ENCODE results near the gene ADGRD1. TPM values are rescaled to one million over a fixed set of nuclear protein-coding genes. Genes with fewer than 3 reads are reported as not detected.

Gene ADGRD1
- total and polyA plus RNA-seq, 2 of the 8 experiments (the other 6 are each of a cell fraction or from before 2014, with no cell fraction given) = 0.36 to 0.48 TPM

DNA sequence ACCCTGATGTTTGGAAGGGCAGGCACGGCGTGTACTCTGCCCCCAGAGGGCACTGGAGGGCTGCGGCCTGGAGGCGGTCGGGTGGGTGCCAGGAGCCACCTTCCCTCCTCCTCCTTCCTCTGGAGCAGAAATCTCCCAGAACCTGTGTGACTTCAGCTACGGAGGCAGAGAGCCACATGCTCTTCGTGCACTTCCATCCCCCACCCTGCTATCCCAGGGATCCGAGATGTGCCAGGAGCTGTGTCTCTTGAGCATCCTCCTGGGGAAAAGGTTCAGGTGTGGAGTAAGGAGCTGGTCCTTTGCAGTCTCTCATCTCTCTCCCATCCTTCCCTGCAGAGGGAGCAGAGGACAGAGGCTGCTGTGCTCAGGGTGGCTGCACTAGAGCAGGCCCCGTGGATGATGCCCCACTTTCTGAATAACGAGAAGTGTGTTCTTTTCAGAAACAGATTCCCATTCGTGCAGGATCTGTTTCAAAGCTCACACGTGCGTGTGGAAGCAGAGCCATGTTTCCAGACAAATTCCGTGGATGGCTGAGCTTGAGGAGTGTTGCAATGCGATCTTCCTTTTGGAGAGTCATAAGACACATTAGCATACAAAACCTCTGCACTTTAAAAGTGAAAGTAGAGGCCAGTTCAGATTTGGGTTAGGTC lies 162.9 kb downstream of the ADGRD1 start (continued):
- no peak for TF ChIP-seq RBBP5 (IDR thresholded peaks at IDR 0.05; ENCODE audit: borderline replicate concordance, low read depth, low read length)
- TF ChIP-seq, protein P1, sequence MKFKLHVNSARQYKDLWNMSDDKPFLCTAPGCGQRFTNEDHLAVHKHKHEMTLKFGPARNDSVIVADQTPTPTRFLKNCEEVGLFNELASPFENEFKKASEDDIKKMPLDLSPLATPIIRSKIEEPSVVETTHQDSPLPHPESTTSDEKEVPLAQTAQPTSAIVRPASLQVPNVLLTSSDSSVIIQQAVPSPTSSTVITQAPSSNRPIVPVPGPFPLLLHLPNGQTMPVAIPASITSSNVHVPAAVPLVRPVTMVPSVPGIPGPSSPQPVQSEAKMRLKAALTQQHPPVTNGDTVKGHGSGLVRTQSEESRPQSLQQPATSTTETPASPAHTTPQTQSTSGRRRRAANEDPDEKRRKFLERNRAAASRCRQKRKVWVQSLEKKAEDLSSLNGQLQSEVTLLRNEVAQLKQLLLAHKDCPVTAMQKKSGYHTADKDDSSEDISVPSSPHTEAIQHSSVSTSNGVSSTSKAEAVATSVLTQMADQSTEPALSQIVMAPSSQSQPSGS (IDR thresholded peaks at IDR 0.05; ENCODE audit: low read length) = no peak
- no peak for TF ChIP-seq CREB1 (IDR thresholded peaks at IDR 0.05)
- TF ChIP-seq RAD21 (IDR thresholded peaks at IDR 0.05 in 1 of 2, conservative IDR thresholded peaks at IDR 0.05 in 1 of 2; ENCODE audit: low read depth in 2 of 2, low read length in 2 of 2) = peak; percentile 90 to 93
- no peak for TF ChIP-seq EP300 (IDR thresholded peaks at IDR 0.05; ENCODE audit: borderline replicate concordance in 1 of 2, low read depth in 2 of 2, low read length in 2 of 2)
- TF ChIP-seq SRF (IDR thresholded peaks at IDR 0.05; ENCODE audit: low read depth, low read length) = no peak
- no peak for TF ChIP-seq CBX5 (IDR thresholded peaks at IDR 0.05; ENCODE audit: low read depth, low read length)
- TF ChIP-seq SP4 (IDR thresholded peaks at IDR 0.05; ENCODE audit: low read length) = no peak
- TF ChIP-seq TEAD4 (IDR thresholded peaks at IDR 0.05; ENCODE audit: low read depth, low read length) = no peak
- TF ChIP-seq JUND (IDR thresholded peaks at IDR 0.05; ENCODE audit: low read length) = no peak
- no peak for TF ChIP-seq ZNF274 (IDR thresholded peaks at IDR 0.05; ENCODE audit: borderline replicate concordance, extremely low read depth, low read length)
- TF ChIP-seq RFX5 (IDR thresholded peaks at IDR 0.05; ENCODE audit: borderline replicate concordance, low read depth, low read length) = no peak
- TF ChIP-seq HDAC2 (IDR thresholded peaks at IDR 0.05; ENCODE audit: borderline replicate concordance in 1 of 2, low read depth in 2 of 2, low read length in 2 of 2) = no peak
- TF ChIP-seq CTBP2 (IDR thresholded peaks at IDR 0.05; ENCODE audit: borderline replicate concordance, insufficient read depth, insufficient read length, low read length) = no peak
- TF ChIP-seq SP2 (IDR thresholded peaks at IDR 0.05; ENCODE audit: low read length) = no peak
- TF ChIP-seq, protein P2, sequence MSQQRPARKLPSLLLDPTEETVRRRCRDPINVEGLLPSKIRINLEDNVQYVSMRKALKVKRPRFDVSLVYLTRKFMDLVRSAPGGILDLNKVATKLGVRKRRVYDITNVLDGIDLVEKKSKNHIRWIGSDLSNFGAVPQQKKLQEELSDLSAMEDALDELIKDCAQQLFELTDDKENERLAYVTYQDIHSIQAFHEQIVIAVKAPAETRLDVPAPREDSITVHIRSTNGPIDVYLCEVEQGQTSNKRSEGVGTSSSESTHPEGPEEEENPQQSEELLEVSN (IDR thresholded peaks at IDR 0.05) = 0 out of 2 replicates have a peak, but pooled peaks have one; percentile 14
- TF ChIP-seq, protein P3, sequence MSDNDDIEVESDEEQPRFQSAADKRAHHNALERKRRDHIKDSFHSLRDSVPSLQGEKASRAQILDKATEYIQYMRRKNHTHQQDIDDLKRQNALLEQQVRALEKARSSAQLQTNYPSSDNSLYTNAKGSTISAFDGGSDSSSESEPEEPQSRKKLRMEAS (IDR thresholded peaks at IDR 0.05) = peak; percentile 36
- no peak for TF ChIP-seq CHD2 (IDR thresholded peaks at IDR 0.05; ENCODE audit: low read length)
- TF ChIP-seq, protein P4, sequence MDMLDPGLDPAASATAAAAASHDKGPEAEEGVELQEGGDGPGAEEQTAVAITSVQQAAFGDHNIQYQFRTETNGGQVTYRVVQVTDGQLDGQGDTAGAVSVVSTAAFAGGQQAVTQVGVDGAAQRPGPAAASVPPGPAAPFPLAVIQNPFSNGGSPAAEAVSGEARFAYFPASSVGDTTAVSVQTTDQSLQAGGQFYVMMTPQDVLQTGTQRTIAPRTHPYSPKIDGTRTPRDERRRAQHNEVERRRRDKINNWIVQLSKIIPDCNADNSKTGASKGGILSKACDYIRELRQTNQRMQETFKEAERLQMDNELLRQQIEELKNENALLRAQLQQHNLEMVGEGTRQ (IDR thresholded peaks at IDR 0.05; ENCODE audit: low read length) = no peak
- TF ChIP-seq PHF8 (conservative IDR thresholded peaks at IDR 0.05; ENCODE audit: low read depth, low read length) = no peak

Measured in H1 (cell line).